K562 (cell line): ENCODE results near the gene CCL20. TPM values are rescaled to one million over a fixed set of nuclear protein-coding genes. Genes with fewer than 3 reads are reported as not detected.

Experiments
- ATAC-seq: fragments of 200-7000 bp; cut with Tn5 transposase; 3 replicates; pipeline ENCODE4 v1.9.1; 2020; ENCODE audit warnings: moderate library complexity
- BruUV-seq: library from RNA; stranded (reverse); fragments of 400-500 nt; replicated peaks from 2 replicates; lab custom pipeline; 2021; lab: Mats Ljungman, UMichigan
- CTCF ChIA-PET: fragments of 300-600 bp; formaldehyde crosslinking; extraction: SDS; loops from one replicate; lab custom pipeline; 2021; ENCODE audit warnings: low intra/inter-chr PET ratio; lab: Yijun Ruan, JAX
- POLR2A ChIA-PET: fragments of 300-600, 350-650 bp; sonication (Branson Sonifier 250); formaldehyde crosslinking; extraction: SDS; loops from one replicate; lab custom pipeline; 2021; ENCODE audit warnings: antibody characterized with exemption, inconsistent platforms; lab: Yijun Ruan, JAX
- DNase-seq, 4 experiments: peaks; one replicate each; pipeline versions ENCODE4 v3.0.0 to v3.0.0-alpha.2; 2011 to 2018; ENCODE audit warnings: low spot score in 3 of 4, mixed read lengths in 3 of 4; ENCODE audit errors: extremely low read depth in 1 of 4
- FAIRE-seq: peaks from 2 replicates; lab custom pipeline; 2011; peaks lifted over from hg19 to GRCh38; lab: Jason Lieb, UNC
- H2AFZ ChIP-seq: 2 replicates; pipeline ENCODE4 v1.6.0; 2011; ENCODE audit warnings: low read depth, low read length, control low read depth, inconsistent platforms
- H3K27ac ChIP-seq: fragments of 200-600 bp; 3 replicates; pipeline ENCODE4 v1.8.0; 2011; ENCODE audit warnings: low read depth, mild to moderate bottlenecking, control low read depth, inconsistent platforms, low read length, moderate library complexity, mixed read lengths; ENCODE audit errors: extremely low read depth
- H3K27me3 ChIP-seq, 2 experiments: fragments of 300-600 bp in 1 of 2; 2 replicates in 1 of 2; 3 replicates in 1 of 2; pipeline versions ENCODE4 v1.6.0 to v1.8.0; 2011; ENCODE audit warnings: inconsistent platforms in 2 of 2, low read length in 2 of 2, mild to moderate bottlenecking in 1 of 2, mixed read lengths in 1 of 2, moderate library complexity in 1 of 2; ENCODE audit not compliant: control insufficient read depth in 2 of 2, insufficient read depth in 2 of 2
- H3K36me3 ChIP-seq: fragments of 300-600 bp; 3 replicates; pipeline ENCODE4 v1.8.0; 2011; ENCODE audit warnings: mild to moderate bottlenecking, low read length, inconsistent platforms; ENCODE audit not compliant: control insufficient read depth, insufficient read depth
- H3K4me1 ChIP-seq, 2 experiments: fragments of 200-600 bp in 1 of 2; replicated peaks in 1 of 2; 2 replicates in 1 of 2; 3 replicates in 1 of 2; pipeline versions ENCODE4 v1.5.1 to v1.8.0; 2011; ENCODE audit warnings: inconsistent platforms in 2 of 2, low read length in 2 of 2, mild to moderate bottlenecking in 1 of 2, mixed read lengths in 1 of 2, moderate library complexity in 1 of 2; ENCODE audit not compliant: control insufficient read depth in 2 of 2, insufficient read depth in 2 of 2
- H3K4me2 ChIP-seq: 2 replicates; pipeline ENCODE4 v1.6.1; 2011; ENCODE audit warnings: low read length, control low read depth, inconsistent platforms, mixed read lengths; ENCODE audit not compliant: insufficient read depth
- H3K4me3 ChIP-seq: fragments of 200-600 bp; sonication (generic), shearing (Covaris generic); 2 replicates; pipeline ENCODE4 v1.5.1; 2016; ENCODE audit warnings: control low read depth, inconsistent platforms
- H3K79me2 ChIP-seq: fragments of 200-600 bp; 3 replicates; pipeline ENCODE4 v1.8.0; 2011; ENCODE audit warnings: low read length, inconsistent platforms; ENCODE audit not compliant: control insufficient read depth, insufficient read depth
- H3K9ac ChIP-seq, 2 experiments: 2 replicates each; pipeline versions ENCODE4 v1.6.0 to v1.6.1; 2011; ENCODE audit warnings: low read depth in 2 of 2, low read length in 2 of 2, control low read depth in 1 of 2, inconsistent platforms in 1 of 2, mild to moderate bottlenecking in 1 of 2, mixed read lengths in 1 of 2; ENCODE audit not compliant: insufficient read depth in 1 of 2
- H3K9me1 ChIP-seq: one replicate; pipeline ENCODE4 v1.6.0; 2011; ENCODE audit warnings: inconsistent platforms, mild to moderate bottlenecking, low read length, moderate library complexity; ENCODE audit not compliant: control insufficient read depth, insufficient read depth
- H3K9me3 ChIP-seq: replicated peaks from 2 replicates; pipeline ENCODE4 v1.5.1; 2011; ENCODE audit warnings: low read depth, low read length, inconsistent platforms; ENCODE audit not compliant: control insufficient read depth, insufficient read depth
- H4K20me1 ChIP-seq: replicated peaks from 2 replicates; pipeline ENCODE4 v1.6.1; 2011; ENCODE audit warnings: low read length, inconsistent platforms, mixed read lengths; ENCODE audit not compliant: control insufficient read depth, insufficient read depth
- ESRRB ChIP-seq: fragments of 250-450 bp; sonication (Bioruptor Pico); IDR thresholded peaks from 2 replicates; pipeline ENCODE4 v1.5.0; 2020; ENCODE audit warnings: mild to moderate bottlenecking, moderate library complexity, borderline replicate concordance
- NFE2L1 ChIP-seq: fragments of 450-650 bp; IDR thresholded peaks from 2 replicates; pipeline ENCODE4 v1.6.1; 2016; ENCODE audit warnings: missing genetic modification characterization, low read depth, mild to moderate bottlenecking, missing compliant biosample characterization, moderate library complexity, borderline replicate concordance
- PTBP1 ChIP-seq: fragments of 200-400 bp; formaldehyde crosslinking; IDR thresholded peaks from 2 replicates; pipeline ENCODE4 v1.6.1; 2017; ENCODE audit warnings: low read depth, low read length
- SAFB ChIP-seq: fragments of 200-400 bp; formaldehyde crosslinking; IDR thresholded peaks from 2 replicates; pipeline ENCODE4 v1.6.1; 2017; ENCODE audit warnings: low read depth, low read length, borderline replicate concordance
- ZNF175 ChIP-seq: fragments of 200-800 bp; sonication (Bioruptor generic); IDR thresholded peaks from 2 replicates; pipeline ENCODE4 v1.6.1; 2016; ENCODE audit warnings: low read depth, mild to moderate bottlenecking, missing genetic modification characterization, missing compliant biosample characterization
- ZNF316 ChIP-seq: fragments of 450-650 bp; IDR thresholded peaks from 2 replicates; pipeline ENCODE4 v1.6.1; 2016
- ZNF75A ChIP-seq: fragments of 450-650 bp; formaldehyde crosslinking; IDR thresholded peaks from 2 replicates; pipeline ENCODE4 v1.4.0; 2020; ENCODE audit warnings: mild to moderate bottlenecking
- WGBS: fragments of 100-300 bp; shearing (Covaris generic); methylation state at CpG from one replicate; pipeline ENCODE4 v1.1.6; 2016; ENCODE audit warnings: low coverage, mixed read lengths; ENCODE audit not compliant: insufficient coverage; ENCODE audit errors: missing lambda C conversion rate; 5-methylcytosine and 5-hydroxymethylcytosine counted together
- in situ Hi-C: fragments of 300-500 bp; cut with MboI; formaldehyde crosslinking; loops from 4 replicates; pipeline ENCODE4 v1.15.0; 2018; ENCODE audit warnings: inconsistent platforms, mixed read lengths
- intact Hi-C: fragments of 100-400 bp; cut with micrococcal nuclease; formaldehyde crosslinking; loops from 2 replicates; pipeline ENCODE4 v1.14.2; 2022
- polyA plus RNA-seq, 8 experiments: library from polyadenylated mRNA; depleted of rRNA in 4 of 8; stranded (reverse) in 5 of 8; unstranded in 3 of 8; fragments of >200 nt; fragmentation: Nextera tagmentation in 2 of 8; fragmentation: Illumina TruSeq in 1 of 8; extraction: Ambion mirVana in 2 of 8; extraction: Trizol in 1 of 8; gene quantifications; 2 replicates each; pipeline versions ENCODE4 v1.2.1 to v1.2.3, GENCODE V29; 2011 to 2014; ENCODE audit warnings: inconsistent platforms in 1 of 8, missing spikeins in 1 of 8
- total RNA-seq, 7 experiments: library from RNA; depleted of rRNA in 6 of 7; stranded (reverse); fragments of >200 nt in 6 of 7; fragmentation: Illumina TruSeq in 2 of 7; extraction: Trizol in 2 of 7; gene quantifications; 2 replicates each; pipeline versions ENCODE4 v1.2.1 to v1.2.3, GENCODE V29; 2011 to 2021; ENCODE audit warnings: low replicate concordance in 1 of 7
- TF ChIP-seq, protein P1 (sequence below): fragments of 250-450 bp; sonication (Bioruptor Pico); IDR thresholded peaks from 2 replicates; pipeline ENCODE4 v1.4.0; 2020; ENCODE audit warnings: borderline replicate concordance
- TF ChIP-seq, protein P2 (sequence below): fragments of 250-450 bp; sonication (Bioruptor Pico); IDR thresholded peaks from 2 replicates; pipeline ENCODE4 v1.5.0; 2021; ENCODE audit warnings: mild to moderate bottlenecking, moderate library complexity
- TF ChIP-seq, protein P3 (sequence below): sonication (generic); formaldehyde crosslinking; IDR thresholded peaks from 2 replicates; pipeline ENCODE4 v1.8.0; 2023; ENCODE audit warnings: missing genetic modification reagents, mild to moderate bottlenecking, borderline replicate concordance

Gene CCL20
- total and polyA plus RNA-seq, 9 of the 15 experiments (the other 6 are each of a cell fraction or from before 2014, with no cell fraction given) = 0.29 TPM; not detected in 8

DNA sequence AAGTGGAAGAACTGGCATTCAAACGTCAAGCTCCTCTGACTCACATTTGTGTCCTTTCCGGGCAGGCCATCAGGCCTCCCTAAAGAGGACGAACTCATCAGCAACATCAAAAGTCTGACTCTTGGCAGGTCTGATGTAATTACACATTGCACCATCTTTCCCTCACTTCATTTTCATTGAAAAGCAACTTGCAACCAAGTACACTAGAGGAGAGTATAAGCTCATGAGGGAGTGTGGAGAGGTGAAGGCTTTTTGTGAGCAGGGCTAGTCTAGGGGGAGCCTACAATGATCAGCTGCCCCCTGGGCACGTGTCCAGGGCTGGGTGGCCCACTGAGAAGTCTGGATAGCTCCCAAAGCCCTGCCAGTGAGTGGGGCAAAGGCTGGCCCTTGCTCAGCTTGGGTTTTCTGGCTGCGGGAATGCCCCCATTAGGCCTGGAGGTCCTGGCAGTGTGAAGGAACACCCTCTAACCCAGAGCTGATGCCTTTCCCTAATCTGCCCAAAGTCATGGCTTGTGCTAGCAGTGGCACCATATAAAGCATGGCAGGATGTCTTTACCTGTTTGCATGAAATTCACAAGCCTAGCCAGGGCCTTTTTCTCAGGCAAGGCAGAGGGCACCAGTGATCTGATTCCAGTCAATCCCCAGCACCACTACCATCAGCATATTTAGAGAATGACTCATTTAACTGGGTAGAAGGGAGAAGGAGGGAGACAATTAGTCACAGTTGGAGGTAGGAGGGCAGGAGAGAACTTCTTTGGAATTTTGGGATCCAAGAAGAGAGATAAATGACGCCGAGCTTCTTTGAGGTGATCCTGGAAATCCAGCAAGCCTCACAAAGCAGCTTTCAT, 49.3 kb downstream of the CCL20 start:
- Histone ChIP-seq H3K27ac (no peak overlapping the region), H3K27me3 (no peaks in the 10 kb centered on the region), H3K9me3 (no peaks in the 10 kb centered on the region), H3K9me1 (no peaks in the 10 kb centered on the region), H3K9ac (no peak overlapping the region), H3K79me2 (no peaks in the 10 kb centered on the region), H3K4me1 (no peaks in the 10 kb centered on the region), H3K4me2 (no peak overlapping the region), H3K4me3 (no peak overlapping the region), H2AFZ (no peak overlapping the region), H4K20me1 (no peaks in the 10 kb centered on the region), H3K36me3 (no peaks in the 10 kb centered on the region)
- ChIA-PET POLR2A (interaction anchor here (0.5 to 0.7 kb wide), 3 partner anchors 18 to 1718 kb away, joined by 3 to 5 read pairs (median 3); no protein-coding TSS in a partner anchor), CTCF (interaction anchor here (1.3 to 1.4 kb wide), 2 partner anchors 205 to 733 kb away, joined by 3 to 5 read pairs; no protein-coding TSS in a partner anchor)
- FAIRE-seq (no peak), DNase-seq (no peak), ATAC-seq (no peak)
- intact Hi-C loops (loop anchor here (5.0 to 10.0 kb wide), 2 partner anchors 206 to 468 kb away; no protein-coding TSS in a partner anchor), in situ Hi-C loops (no loop called here)
- no TSS peak for BruUV-seq
- 0% methylated on average over 5 of the region's 7 CpGs for WGBS
- TF ChIP-seq SAFB = no peak
- TF ChIP-seq NFE2L1 (tag) = no peak
- no peak for TF ChIP-seq ESRRB
- TF ChIP-seq ZNF175 (CRISPR knock-in tag) = no peak
- TF ChIP-seq, protein P1, sequence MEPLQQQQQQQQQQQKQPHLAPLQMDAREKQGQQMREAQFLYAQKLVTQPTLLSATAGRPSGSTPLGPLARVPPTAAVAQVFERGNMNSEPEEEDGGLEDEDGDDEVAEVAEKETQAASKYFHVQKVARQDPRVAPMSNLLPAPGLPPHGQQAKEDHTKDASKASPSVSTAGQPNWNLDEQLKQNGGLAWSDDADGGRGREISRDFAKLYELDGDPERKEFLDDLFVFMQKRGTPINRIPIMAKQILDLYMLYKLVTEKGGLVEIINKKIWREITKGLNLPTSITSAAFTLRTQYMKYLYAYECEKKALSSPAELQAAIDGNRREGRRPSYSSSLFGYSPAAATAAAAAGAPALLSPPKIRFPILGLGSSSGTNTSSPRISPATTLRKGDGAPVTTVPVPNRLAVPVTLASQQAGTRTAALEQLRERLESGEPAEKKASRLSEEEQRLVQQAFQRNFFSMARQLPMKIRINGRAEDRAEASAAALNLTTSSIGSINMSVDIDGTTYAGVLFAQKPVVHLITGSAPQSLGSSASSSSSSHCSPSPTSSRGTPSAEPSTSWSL (CRISPR knock-in tag) = no peak
- TF ChIP-seq, protein P2, sequence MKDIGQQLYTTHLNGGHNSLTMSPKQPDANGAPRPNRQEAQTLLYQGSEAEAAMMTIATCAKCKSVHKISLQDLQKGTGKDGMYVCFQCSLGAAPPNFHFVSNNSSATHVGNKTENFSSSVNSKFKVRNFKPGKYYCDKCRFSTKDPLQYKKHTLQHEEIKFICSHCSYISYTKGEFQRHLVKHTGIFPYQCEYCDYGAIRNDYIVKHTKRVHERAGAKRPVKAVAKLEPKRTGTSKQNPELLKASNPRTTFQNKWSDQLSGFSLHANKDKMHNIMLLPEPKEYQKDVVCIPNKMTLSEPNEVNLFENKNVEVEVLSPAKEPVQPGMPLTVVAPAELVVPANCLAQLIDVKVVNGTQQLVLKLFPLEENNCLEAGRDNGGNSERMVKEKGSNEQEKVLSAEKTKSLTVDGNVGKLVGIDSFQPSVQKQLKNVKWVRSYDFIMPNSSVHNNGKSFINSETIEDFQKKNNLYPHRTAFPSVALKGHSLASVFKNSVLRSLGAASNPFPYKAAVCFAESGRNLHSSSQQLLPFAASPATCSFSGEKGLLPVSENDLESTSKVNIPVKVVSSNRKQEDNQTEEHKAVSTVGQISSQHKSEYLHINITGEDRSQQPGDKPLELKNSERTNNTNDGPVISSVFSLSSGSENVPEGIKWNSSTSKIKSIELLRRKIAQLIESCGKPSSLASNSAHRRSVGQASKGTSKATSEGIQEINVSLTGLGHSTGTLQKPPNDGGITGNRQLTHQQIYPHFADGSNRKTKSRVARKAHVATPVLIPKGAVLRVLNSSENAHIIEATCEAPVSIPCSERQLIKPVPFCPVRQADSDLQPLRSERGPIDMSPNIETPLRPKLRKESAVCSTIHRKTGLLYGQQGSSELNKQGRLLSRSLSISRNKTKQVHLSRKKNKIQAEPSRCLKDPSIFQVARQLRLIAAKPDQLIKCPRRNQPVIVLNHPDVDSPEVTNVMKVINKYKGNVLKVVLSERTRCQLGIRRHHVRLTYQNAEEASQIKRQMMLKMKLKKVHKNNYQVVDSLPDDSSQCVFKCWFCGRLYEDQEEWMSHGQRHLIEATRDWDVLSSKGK (CRISPR knock-in tag) = no peak
- no peak for TF ChIP-seq ZNF316
- no peak for TF ChIP-seq PTBP1
- no peak for TF ChIP-seq ZNF75A (CRISPR knock-in tag)
- TF ChIP-seq, protein P3, sequence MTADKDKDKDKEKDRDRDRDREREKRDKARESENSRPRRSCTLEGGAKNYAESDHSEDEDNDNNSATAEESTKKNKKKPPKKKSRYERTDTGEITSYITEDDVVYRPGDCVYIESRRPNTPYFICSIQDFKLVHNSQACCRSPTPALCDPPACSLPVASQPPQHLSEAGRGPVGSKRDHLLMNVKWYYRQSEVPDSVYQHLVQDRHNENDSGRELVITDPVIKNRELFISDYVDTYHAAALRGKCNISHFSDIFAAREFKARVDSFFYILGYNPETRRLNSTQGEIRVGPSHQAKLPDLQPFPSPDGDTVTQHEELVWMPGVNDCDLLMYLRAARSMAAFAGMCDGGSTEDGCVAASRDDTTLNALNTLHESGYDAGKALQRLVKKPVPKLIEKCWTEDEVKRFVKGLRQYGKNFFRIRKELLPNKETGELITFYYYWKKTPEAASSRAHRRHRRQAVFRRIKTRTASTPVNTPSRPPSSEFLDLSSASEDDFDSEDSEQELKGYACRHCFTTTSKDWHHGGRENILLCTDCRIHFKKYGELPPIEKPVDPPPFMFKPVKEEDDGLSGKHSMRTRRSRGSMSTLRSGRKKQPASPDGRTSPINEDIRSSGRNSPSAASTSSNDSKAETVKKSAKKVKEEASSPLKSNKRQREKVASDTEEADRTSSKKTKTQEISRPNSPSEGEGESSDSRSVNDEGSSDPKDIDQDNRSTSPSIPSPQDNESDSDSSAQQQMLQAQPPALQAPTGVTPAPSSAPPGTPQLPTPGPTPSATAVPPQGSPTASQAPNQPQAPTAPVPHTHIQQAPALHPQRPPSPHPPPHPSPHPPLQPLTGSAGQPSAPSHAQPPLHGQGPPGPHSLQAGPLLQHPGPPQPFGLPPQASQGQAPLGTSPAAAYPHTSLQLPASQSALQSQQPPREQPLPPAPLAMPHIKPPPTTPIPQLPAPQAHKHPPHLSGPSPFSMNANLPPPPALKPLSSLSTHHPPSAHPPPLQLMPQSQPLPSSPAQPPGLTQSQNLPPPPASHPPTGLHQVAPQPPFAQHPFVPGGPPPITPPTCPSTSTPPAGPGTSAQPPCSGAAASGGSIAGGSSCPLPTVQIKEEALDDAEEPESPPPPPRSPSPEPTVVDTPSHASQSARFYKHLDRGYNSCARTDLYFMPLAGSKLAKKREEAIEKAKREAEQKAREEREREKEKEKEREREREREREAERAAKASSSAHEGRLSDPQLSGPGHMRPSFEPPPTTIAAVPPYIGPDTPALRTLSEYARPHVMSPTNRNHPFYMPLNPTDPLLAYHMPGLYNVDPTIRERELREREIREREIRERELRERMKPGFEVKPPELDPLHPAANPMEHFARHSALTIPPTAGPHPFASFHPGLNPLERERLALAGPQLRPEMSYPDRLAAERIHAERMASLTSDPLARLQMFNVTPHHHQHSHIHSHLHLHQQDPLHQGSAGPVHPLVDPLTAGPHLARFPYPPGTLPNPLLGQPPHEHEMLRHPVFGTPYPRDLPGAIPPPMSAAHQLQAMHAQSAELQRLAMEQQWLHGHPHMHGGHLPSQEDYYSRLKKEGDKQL (CRISPR knock-in tag) = no peak
